GM12865 (cell line): Measurements from ENCODE around the gene NDUFB6.

Source experiments
- DNase-seq: peaks from one replicate; pipeline ENCODE4 v3.0.0; 2010; ENCODE audit warnings: low read depth
- H3K4me3 ChIP-seq: 2 replicates; pipeline ENCODE4 v1.5.1; 2011; ENCODE audit warnings: mild to moderate bottlenecking, low read depth, low read length, control low read depth
- TF ChIP-seq, protein P1 (sequence below): IDR thresholded peaks from 2 replicates; pipeline ENCODE4 v1.5.1; 2011; ENCODE audit warnings: low read length, control low read depth, low read depth, inconsistent platforms; ENCODE audit not compliant: insufficient read depth; ENCODE audit errors: missing control alignments

Gene NDUFB6

DNA sequence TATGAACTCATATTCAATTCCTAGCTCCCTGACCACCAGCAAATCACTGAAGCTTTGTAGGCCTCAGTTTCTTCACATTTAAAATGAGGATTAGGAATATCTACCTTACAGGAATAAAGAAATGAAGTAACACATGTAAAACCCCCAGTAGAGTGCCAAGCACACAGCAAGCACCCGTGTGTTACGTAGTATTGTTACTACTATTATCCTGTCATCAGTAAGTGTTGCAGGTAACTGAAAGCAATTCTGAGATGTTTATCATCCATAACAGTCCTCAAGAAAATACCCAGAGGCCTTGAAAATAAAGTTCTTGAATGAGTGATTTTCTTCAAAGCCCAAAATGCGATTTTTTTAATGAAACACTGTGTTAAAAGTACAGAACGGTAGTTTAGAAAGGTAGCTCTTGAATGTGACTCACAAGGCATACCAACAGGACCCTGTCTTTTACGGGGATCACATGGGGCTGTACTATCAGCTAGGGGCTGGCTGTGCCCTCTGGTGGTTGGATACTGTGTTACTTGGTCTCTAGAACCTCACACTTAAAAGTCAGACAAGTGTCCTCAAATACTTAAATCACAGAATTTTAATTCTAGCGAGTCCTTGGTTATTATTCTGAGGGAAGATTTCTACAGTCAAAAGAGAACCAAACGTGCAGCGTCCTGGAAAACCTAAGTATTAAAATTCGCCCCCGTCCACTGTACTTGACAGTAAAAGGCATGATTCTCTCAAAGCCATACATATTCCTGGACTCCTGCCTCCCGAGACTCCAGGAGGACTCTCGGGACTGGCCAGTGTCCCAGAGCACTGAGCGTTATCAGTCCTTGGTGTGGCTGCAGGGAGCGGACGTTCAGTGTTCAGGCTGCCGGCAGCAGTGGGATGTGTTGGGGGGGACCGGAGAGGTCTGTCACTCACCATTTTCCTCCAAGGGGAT lies 725 bp downstream of the NDUFB6 start:
- TF ChIP-seq, protein P1, sequence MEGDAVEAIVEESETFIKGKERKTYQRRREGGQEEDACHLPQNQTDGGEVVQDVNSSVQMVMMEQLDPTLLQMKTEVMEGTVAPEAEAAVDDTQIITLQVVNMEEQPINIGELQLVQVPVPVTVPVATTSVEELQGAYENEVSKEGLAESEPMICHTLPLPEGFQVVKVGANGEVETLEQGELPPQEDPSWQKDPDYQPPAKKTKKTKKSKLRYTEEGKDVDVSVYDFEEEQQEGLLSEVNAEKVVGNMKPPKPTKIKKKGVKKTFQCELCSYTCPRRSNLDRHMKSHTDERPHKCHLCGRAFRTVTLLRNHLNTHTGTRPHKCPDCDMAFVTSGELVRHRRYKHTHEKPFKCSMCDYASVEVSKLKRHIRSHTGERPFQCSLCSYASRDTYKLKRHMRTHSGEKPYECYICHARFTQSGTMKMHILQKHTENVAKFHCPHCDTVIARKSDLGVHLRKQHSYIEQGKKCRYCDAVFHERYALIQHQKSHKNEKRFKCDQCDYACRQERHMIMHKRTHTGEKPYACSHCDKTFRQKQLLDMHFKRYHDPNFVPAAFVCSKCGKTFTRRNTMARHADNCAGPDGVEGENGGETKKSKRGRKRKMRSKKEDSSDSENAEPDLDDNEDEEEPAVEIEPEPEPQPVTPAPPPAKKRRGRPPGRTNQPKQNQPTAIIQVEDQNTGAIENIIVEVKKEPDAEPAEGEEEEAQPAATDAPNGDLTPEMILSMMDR, result peak; percentile 86
- peak overlapping the region; percentile 81 for H3K4me3 ChIP-seq
- DNase-seq, result peak; percentile 88

DNA sequence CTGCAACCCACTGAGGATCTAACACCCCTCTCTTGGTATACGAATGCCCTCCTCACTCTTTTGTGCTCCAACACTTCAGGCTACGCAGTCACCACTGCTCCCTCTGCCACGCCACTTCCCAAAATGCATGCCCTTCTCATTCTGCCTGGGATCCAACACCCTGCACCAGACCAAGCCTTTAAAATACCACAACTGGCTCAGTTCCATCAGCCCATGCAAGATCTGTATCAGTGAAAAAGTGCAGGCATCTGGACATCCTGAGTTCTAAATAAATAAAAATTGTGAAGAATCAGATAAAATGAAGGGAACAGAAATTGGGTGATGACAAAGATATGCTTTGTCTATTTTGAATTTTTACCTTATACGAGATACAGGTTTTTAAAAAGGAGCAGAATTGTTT lies 2.7 kb downstream of the NDUFB6 start:
- no peak overlapping the region for H3K4me3 ChIP-seq
- TF ChIP-seq, protein P1, result no peak
- no peak for DNase-seq

DNA sequence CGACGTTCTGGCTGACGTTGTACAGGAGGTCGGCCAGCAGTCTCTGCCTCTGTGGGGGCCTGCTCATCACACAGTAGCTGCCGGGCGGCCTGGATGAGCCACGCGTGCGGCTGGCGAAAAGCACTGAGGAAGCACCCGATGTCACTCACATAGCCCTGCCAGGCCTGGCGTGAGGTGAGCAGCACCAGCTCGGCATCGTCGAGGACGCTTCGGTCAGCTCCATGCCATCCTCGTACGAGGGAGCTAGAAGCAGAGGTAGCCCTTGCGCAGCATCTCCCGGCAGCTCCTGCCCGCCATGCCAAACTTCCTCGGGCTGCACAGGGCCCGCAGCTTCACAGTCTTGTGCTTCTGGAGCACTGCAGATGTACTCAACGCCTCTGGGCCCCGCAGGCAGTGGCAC lies 6.2 kb downstream of the NDUFB6 start:
- DNase-seq, result no peak
- TF ChIP-seq, protein P1, result no peak
- no peak overlapping the region for H3K4me3 ChIP-seq

DNA sequence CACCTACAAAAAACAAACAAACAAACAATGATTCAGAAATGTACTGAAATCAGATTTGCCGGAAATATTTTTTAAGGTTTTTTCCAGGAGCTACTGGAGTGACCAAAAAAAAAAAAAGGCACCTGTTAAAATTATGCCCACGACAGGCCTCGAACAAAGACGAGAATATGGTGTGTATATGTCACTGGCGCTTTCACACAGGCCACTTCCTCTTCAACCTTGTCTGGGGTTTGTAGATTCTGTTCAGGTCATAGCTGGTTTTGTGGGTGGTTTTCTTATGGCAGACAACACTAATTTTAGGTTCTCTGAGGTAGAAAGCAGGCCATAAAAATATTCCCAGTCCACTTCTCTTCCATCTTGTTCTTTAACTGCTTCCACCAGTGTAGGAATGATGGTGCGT lies 7.0 kb downstream of the NDUFB6 start:
- H3K4me3 ChIP-seq, result no peak overlapping the region
- DNase-seq, result no peak
- TF ChIP-seq, protein P1, result no peak

DNA sequence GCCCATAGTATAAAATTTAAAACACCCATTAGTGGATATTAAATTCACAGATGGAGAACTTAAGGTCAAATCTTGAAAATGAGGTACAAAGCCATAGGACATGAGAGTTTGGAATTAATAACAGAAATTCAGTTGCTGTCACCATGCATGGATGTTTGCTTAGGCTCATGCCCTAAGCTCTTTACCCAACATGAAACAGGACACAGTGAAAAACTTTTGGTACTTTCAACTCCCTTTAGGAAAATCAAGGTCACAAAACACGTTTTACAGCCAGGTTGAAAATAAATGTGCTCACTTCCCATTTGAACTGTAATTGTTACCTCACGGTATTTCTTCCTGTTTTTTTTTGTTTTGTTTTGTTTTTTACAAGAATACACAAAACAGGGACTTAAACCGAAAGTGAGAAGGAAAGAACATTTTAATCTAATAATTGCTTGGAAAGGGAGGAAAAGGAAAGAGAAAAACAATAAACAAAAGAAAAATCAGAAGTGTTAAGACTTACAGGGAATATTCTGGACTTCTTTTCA lies 14.5 kb downstream of the NDUFB6 start:
- no peak for DNase-seq
- H3K4me3 ChIP-seq, result no peak overlapping the region

DNA sequence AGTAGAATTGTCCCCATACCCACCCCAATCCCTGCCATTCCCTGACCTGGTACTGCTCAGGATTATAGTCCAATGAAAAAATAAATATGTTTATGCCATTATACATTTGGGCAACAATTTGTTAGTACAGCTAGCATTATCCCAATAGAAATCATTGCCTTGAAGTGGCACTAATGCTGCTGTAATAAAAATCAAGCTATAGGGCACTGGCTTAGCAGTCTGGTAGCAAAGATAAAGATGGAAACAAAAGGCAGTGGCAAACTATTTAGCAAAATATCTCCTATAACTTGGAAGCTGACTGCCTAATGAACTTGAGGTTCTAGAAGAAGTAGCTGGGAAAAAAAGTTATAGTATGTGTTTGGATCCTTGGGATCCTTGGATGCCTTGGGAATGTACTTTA lies 18.4 kb downstream of the NDUFB6 start:
- TF ChIP-seq, protein P1, result no peak
- H3K4me3 ChIP-seq, result no peak overlapping the region
- DNase-seq, result no peak

More for the DNA sequence above, 14.5 kb downstream of the NDUFB6 start:
- TF ChIP-seq, protein P1, result no peak
